CD4-positive, alpha-beta memory T cell (primary cell): Measurements from ENCODE around the gene GABARAPL2. TPM values are rescaled to one million over a fixed set of nuclear protein-coding genes. Genes with fewer than 3 reads are reported as not detected.

ENCODE experiments used
- CTCF ChIA-PET: fragments of 350-600 bp; sonication (Branson Sonifier 250); formaldehyde crosslinking; loops from one replicate; lab custom pipeline; 2021; ENCODE audit warnings: inconsistent platforms; ENCODE audit not compliant: partially characterized antibody; lab: Charles Lee
- POLR2A ChIA-PET: fragments of 350-600 bp; sonication (Branson Sonifier 250); formaldehyde crosslinking; loops from one replicate; lab custom pipeline; 2021; ENCODE audit not compliant: partially characterized antibody; lab: Charles Lee
- DNase-seq, 5 donors: peaks; one replicate each; pipeline versions ENCODE4 v3.0.0 to v3.0.0-alpha.2; 2020 to 2022; ENCODE audit warnings: mixed read lengths in 1 of 5
- H3K27ac ChIP-seq: one replicate; pipeline ENCODE4 v1.7.0; 2013; ENCODE audit warnings: low read depth, low read length
- H3K27me3 ChIP-seq: 2 replicates; pipeline ENCODE4 v1.7.0; 2013; ENCODE audit warnings: mild to moderate bottlenecking, low read length, moderate library complexity; ENCODE audit not compliant: insufficient read depth
- H3K36me3 ChIP-seq: 2 replicates; pipeline ENCODE4 v1.7.0; 2013; ENCODE audit warnings: mild to moderate bottlenecking, low read length, moderate library complexity; ENCODE audit not compliant: insufficient read depth
- H3K4me1 ChIP-seq: 2 replicates; pipeline ENCODE4 v1.7.0; 2013; ENCODE audit warnings: mild to moderate bottlenecking, low read length, moderate library complexity; ENCODE audit not compliant: insufficient read depth
- H3K4me3 ChIP-seq, 2 donors: one replicate each; pipeline ENCODE4 v1.7.0; 2013; ENCODE audit warnings: low read length in 2 of 2, mild to moderate bottlenecking in 1 of 2
- H3K9me3 ChIP-seq, 2 donors: one replicate each; pipeline ENCODE4 v1.7.0; 2013; ENCODE audit warnings: low read length in 2 of 2, control low read depth in 1 of 2; ENCODE audit not compliant: control insufficient read depth in 1 of 2
- H3K27ac Mint-ChIP-seq, 7 donors: one replicate each; pipeline ENCODE4 v1.8.0; 2020 to 2021; ENCODE audit warnings: mixed read lengths in 7 of 7, mild to moderate bottlenecking in 6 of 7, inconsistent platforms in 3 of 7, moderate library complexity in 3 of 7
- H3K27me3 Mint-ChIP-seq, 2 donors: one replicate each; pipeline ENCODE4 v1.8.0; 2020 to 2021; ENCODE audit warnings: mixed read lengths in 2 of 2
- H3K36me3 Mint-ChIP-seq, 2 donors: one replicate each; pipeline ENCODE4 v1.8.0; 2020 to 2021; ENCODE audit warnings: mixed read lengths in 2 of 2, inconsistent platforms in 1 of 2, mild to moderate bottlenecking in 1 of 2
- H3K4me1 Mint-ChIP-seq, 4 donors: one replicate each; pipeline ENCODE4 v1.8.0; 2020 to 2021; ENCODE audit warnings: mixed read lengths in 4 of 4, mild to moderate bottlenecking in 1 of 4
- H3K4me3 Mint-ChIP-seq, 8 donors: one replicate each; pipeline ENCODE4 v1.8.0; 2020 to 2021; ENCODE audit warnings: mixed read lengths in 8 of 8, mild to moderate bottlenecking in 7 of 8, moderate library complexity in 6 of 8, inconsistent platforms in 3 of 8
- H3K9me3 Mint-ChIP-seq, 8 donors: one replicate each; pipeline ENCODE4 v1.8.0; 2020 to 2021; ENCODE audit warnings: mixed read lengths in 8 of 8, mild to moderate bottlenecking in 5 of 8, inconsistent platforms in 3 of 8, moderate library complexity in 1 of 8
- intact Hi-C: fragments of 100-400 bp; cut with micrococcal nuclease; formaldehyde crosslinking; loops from one replicate; pipeline ENCODE4 v1.15.1; 2023
- polyA plus RNA-seq, 2 donors: library from polyadenylated mRNA; unstranded; fragments of 300-500 nt; fragmentation: Illumina TruSeq; gene quantifications; one replicate each; pipeline ENCODE4 v1.2.3, GENCODE V29; 2021
- total RNA-seq, 2 experiments: library from RNA; stranded (reverse); gene quantifications; one replicate each; pipeline ENCODE4 v1.2.3, GENCODE V29; 2021

The GABARAPL2 gene
- total and polyA plus RNA-seq, 4 experiments from 2014 or later, result 91.9 to 285 (median 189) TPM

GRCh38 chr16:75626806-75627205, 60.6 kb downstream of the GABARAPL2 start:
- H3K36me3 ChIP-seq, result peaks cover 44% of the 10 kb centered on the region
- intact Hi-C loops, result no loop called here
- H3K27me3 ChIP-seq, result no peaks in the 10 kb centered on the region
- peaks cover 0 to 7% (median 0%) of the 10 kb centered on the region in 8 donors for H3K9me3 Mint-ChIP-seq
- POLR2A ChIA-PET, result interaction anchor here (0.9 to 6.1 kb wide), 4 partner anchors 14 to 61 kb away, joined by 3 to 70 read pairs (median 4); partner anchors contain the start of genes GABARAPL2, KARS1 and TERF2IP
- peak overlapping the region; percentile 38 for H3K27ac ChIP-seq
- peaks cover 0 to 3% of the 10 kb centered on the region in 2 donors for H3K27me3 Mint-ChIP-seq
- peak overlapping the region; percentile 84 to 94 (median 91) for H3K27ac Mint-ChIP-seq
- H3K9me3 ChIP-seq, result no peaks in the 10 kb centered on the region
- peaks cover 40 to 71% (median 46%) of the 10 kb centered on the region in 4 donors for H3K4me1 Mint-ChIP-seq
- H3K4me3 ChIP-seq, result no peak overlapping the region
- peaks cover 57 to 67% of the 10 kb centered on the region in 2 donors for H3K36me3 Mint-ChIP-seq
- peaks cover 40% of the 10 kb centered on the region for H3K4me1 ChIP-seq
- DNase-seq, result no peak
- CTCF ChIA-PET, result interaction anchor here (1.0 to 2.4 kb wide), 5 partner anchors 15 to 155 kb away, joined by 3 to 11 read pairs (median 3); partner anchors contain the start of genes KARS1 and TERF2IP
- peak overlapping the region in 4 of 8 donors; percentile 33 to 80 (median 60) for H3K4me3 Mint-ChIP-seq

Other genes starting within 250 kb of the GABARAPL2 start
- 10 to 100 TPM; 41.8 to 42.4 TPM for gene CFDP1, start 132.9 kb upstream of the GABARAPL2 start, total RNA-seq
- 10 to 100 TPM; 37.1 to 42.0 TPM for gene CFDP1, start 132.9 kb upstream of the GABARAPL2 start, polyA plus RNA-seq
- 10 to 100 TPM; 50.7 to 54.3 TPM for gene TMEM170A, start 101.7 kb upstream of the GABARAPL2 start, total RNA-seq
- gene TMEM170A, start 101.7 kb upstream of the GABARAPL2 start, polyA plus RNA-seq, result 10 to 100 TPM; 40.6 to 44.1 TPM
- gene CHST6, start 70.9 kb upstream of the GABARAPL2 start, total RNA-seq, result under 1 TPM in 1 of 2 experiments, not detected in 1; 0.06 TPM
- gene CHST6, start 70.9 kb upstream of the GABARAPL2 start, polyA plus RNA-seq, result not detected
- not detected for gene CHST5, start 30.3 kb upstream of the GABARAPL2 start, total RNA-seq
- not detected for gene CHST5, start 30.3 kb upstream of the GABARAPL2 start, polyA plus RNA-seq
- 1 to 10 TPM; 2.4 to 2.6 TPM for gene TMEM231, start 10.1 kb upstream of the GABARAPL2 start, total RNA-seq
- 1 to 10 TPM; 3.0 to 5.4 TPM for gene TMEM231, start 10.1 kb upstream of the GABARAPL2 start, polyA plus RNA-seq
- gene ADAT1, start 56.9 kb downstream of the GABARAPL2 start, total RNA-seq, result 10 to 100 TPM; 88.3 to 93.9 TPM
- 10 to 100 TPM; 44.4 to 54.9 TPM for gene ADAT1, start 56.9 kb downstream of the GABARAPL2 start, polyA plus RNA-seq
- 100 to 1,000 TPM; 120 to 124 TPM for gene KARS1, start 81.3 kb downstream of the GABARAPL2 start, total RNA-seq
- 100 to 1,000 TPM; 259 to 306 TPM for gene KARS1, start 81.3 kb downstream of the GABARAPL2 start, polyA plus RNA-seq
- 100 to 1,000 TPM in 1 of 2 experiments, 10 to 100 TPM in 1; 98.4 to 108 TPM for gene TERF2IP, start 81.4 kb downstream of the GABARAPL2 start, total RNA-seq
- gene TERF2IP, start 81.4 kb downstream of the GABARAPL2 start, polyA plus RNA-seq, result 100 to 1,000 TPM; 152 to 185 TPM
- not detected for gene CPHXL2, start 110.6 kb downstream of the GABARAPL2 start, total RNA-seq
- gene CPHXL2, start 110.6 kb downstream of the GABARAPL2 start, polyA plus RNA-seq, result not detected
- gene DUXB, start 135.1 kb downstream of the GABARAPL2 start, total RNA-seq, result not detected
- not detected for gene DUXB, start 135.1 kb downstream of the GABARAPL2 start, polyA plus RNA-seq
- gene CPHXL, start 160.1 kb downstream of the GABARAPL2 start, total RNA-seq, result not detected
- not detected for gene CPHXL, start 160.1 kb downstream of the GABARAPL2 start, polyA plus RNA-seq